ENCODE measurements around the gene ADCY1. TPM values are rescaled to one million over a fixed set of nuclear protein-coding genes. Genes with fewer than 3 reads are reported as not detected.

ADCY1 gene
- total and polyA plus RNA-seq, 2 donors (not counting 1 experiment from before 2014, with no cell fraction given) = 0.23 to 2.5 TPM

DNA sequence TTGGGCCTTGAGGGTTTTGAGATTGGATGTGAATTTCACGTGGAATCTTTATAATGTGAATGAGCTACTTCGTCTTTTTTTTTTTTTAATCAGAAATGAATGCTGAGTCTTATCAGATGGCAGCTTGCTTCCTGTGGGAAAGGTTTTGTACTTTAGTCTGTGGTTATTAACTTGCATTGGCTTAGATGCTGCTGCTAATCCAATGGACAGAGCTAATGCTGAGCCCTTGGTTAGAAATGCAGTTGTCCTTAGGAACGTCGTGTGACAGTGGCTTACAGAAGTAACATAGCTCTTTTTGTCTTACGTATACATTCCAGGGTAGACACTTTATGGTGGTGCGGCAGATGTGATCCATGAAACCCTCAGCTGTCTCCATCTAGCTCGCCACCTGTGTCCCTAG lies 32.8 kb downstream of the ADCY1 start:
- H2AFZ ChIP-seq (ENCODE audit: low read length) = no peak overlapping the region
- no peak for DNase-seq (ENCODE audit: low read depth in 2 of 2)
- no peak for TF ChIP-seq EZH2 (IDR thresholded peaks at IDR 0.05; ENCODE audit: low read length, missing control alignments)
- TF ChIP-seq, protein P1, sequence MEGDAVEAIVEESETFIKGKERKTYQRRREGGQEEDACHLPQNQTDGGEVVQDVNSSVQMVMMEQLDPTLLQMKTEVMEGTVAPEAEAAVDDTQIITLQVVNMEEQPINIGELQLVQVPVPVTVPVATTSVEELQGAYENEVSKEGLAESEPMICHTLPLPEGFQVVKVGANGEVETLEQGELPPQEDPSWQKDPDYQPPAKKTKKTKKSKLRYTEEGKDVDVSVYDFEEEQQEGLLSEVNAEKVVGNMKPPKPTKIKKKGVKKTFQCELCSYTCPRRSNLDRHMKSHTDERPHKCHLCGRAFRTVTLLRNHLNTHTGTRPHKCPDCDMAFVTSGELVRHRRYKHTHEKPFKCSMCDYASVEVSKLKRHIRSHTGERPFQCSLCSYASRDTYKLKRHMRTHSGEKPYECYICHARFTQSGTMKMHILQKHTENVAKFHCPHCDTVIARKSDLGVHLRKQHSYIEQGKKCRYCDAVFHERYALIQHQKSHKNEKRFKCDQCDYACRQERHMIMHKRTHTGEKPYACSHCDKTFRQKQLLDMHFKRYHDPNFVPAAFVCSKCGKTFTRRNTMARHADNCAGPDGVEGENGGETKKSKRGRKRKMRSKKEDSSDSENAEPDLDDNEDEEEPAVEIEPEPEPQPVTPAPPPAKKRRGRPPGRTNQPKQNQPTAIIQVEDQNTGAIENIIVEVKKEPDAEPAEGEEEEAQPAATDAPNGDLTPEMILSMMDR (conservative IDR thresholded peaks at IDR 0.05 in 1 of 2, IDR thresholded peaks at IDR 0.05 in 1 of 2; ENCODE audit: low read depth in 1 of 2, low read length in 2 of 2) = no peak
- H3K4me1 ChIP-seq (ENCODE audit: control insufficient read depth, extremely low read depth, insufficient read depth, low read length) = no peaks in the 10 kb centered on the region
- H3K9me3 ChIP-seq (ENCODE audit: control insufficient read depth, insufficient read depth, low read depth, low read length) = no peaks in the 10 kb centered on the region
- no peaks in the 10 kb centered on the region for H3K36me3 ChIP-seq (ENCODE audit: control insufficient read depth, insufficient read depth, low read length)
- H3K79me2 ChIP-seq (ENCODE audit: control insufficient read depth, insufficient read depth, low read length) = no peaks in the 10 kb centered on the region
- H3K4me2 ChIP-seq (ENCODE audit: extremely low read depth, insufficient read depth, low read length) = no peak overlapping the region
- H3K4me3 ChIP-seq (replicated peaks in 1 of 4; ENCODE audit: control extremely low read depth in 1 of 4, insufficient read depth in 1 of 4, low read depth in 3 of 4, low read length in 4 of 4) = no peak overlapping the region
- no peaks in the 10 kb centered on the region for H3K27me3 ChIP-seq (ENCODE audit: control insufficient read depth, insufficient read depth, low read length)
- H4K20me1 ChIP-seq (ENCODE audit: control insufficient read depth, extremely low read depth, insufficient read depth, low read length) = no peaks in the 10 kb centered on the region
- H3K9ac ChIP-seq (ENCODE audit: insufficient read depth, low read length) = no peak overlapping the region
- no peak overlapping the region for H3K27ac ChIP-seq (ENCODE audit: insufficient read depth, low read length)

DNA sequence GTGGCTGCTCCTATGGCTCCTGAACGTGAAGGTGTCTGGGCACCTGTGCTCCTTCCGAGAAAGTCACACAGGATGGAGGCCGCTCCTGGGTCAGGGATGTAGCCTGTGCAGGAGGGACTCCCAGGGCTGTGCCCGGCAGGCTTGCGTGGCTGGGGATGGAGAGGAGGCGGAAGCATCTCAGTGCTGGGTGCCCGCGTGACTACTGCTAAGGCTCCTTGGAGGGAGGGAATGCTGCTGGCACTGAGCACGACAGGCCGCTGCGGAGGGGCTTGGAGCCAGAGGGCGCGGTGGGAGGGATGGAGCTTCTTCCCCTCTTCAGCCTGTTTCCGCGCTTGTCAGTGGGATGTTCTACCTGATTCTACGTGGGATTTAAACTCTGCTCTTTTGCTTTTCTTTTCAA lies 35.0 kb downstream of the ADCY1 start:
- no peak for DNase-seq (ENCODE audit: low read depth in 2 of 2)
- Histone ChIP-seq H3K27me3 (ENCODE audit: control insufficient read depth, insufficient read depth, low read length) (no peaks in the 10 kb centered on the region), H3K9me3 (ENCODE audit: control insufficient read depth, insufficient read depth, low read depth, low read length) (no peaks in the 10 kb centered on the region), H3K9ac (ENCODE audit: insufficient read depth, low read length) (no peak overlapping the region), H3K79me2 (ENCODE audit: control insufficient read depth, insufficient read depth, low read length) (no peaks in the 10 kb centered on the region), H2AFZ (ENCODE audit: low read length) (no peak overlapping the region), H3K36me3 (ENCODE audit: control insufficient read depth, insufficient read depth, low read length) (no peaks in the 10 kb centered on the region), H4K20me1 (ENCODE audit: control insufficient read depth, extremely low read depth, insufficient read depth, low read length) (no peaks in the 10 kb centered on the region), H3K4me1 (ENCODE audit: control insufficient read depth, extremely low read depth, insufficient read depth, low read length) (no peaks in the 10 kb centered on the region), H3K4me3 (replicated peaks in 1 of 4; ENCODE audit: control extremely low read depth in 1 of 4, insufficient read depth in 1 of 4, low read depth in 3 of 4, low read length in 4 of 4) (no peak overlapping the region), H3K4me2 (ENCODE audit: extremely low read depth, insufficient read depth, low read length) (no peak overlapping the region), H3K27ac (ENCODE audit: insufficient read depth, low read length) (no peak overlapping the region)
- TF ChIP-seq EZH2 (IDR thresholded peaks at IDR 0.05; ENCODE audit: low read length, missing control alignments) = no peak
- TF ChIP-seq, protein P1 (conservative IDR thresholded peaks at IDR 0.05 in 1 of 2, IDR thresholded peaks at IDR 0.05 in 1 of 2; ENCODE audit: low read depth in 1 of 2, low read length in 2 of 2) = no peak

DNA sequence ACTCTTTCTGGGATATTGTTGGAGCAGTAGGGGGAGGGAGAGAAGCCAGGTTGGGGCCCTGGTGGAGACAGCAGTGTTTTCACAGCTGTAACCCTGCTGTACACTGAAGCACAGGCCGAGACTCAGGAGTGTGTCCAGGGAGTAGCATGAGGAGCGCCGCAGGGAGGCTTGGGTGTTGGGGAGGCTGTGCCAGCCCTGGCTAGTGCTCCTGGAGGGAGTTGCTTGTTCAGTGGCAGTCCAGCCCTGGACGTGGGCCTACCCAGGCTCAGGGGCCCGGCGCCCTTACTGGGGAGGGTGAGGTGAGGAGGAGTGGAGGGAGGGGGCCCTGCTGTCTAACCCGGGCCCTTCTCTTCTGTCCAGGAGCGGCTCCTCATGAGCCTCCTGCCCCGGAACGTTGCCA lies 35.9 kb downstream of the ADCY1 start:
- Histone ChIP-seq H3K79me2 (ENCODE audit: control insufficient read depth, insufficient read depth, low read length) (no peaks in the 10 kb centered on the region), H3K9ac (ENCODE audit: insufficient read depth, low read length) (no peak overlapping the region), H3K4me2 (ENCODE audit: extremely low read depth, insufficient read depth, low read length) (no peak overlapping the region), H3K4me1 (ENCODE audit: control insufficient read depth, extremely low read depth, insufficient read depth, low read length) (no peaks in the 10 kb centered on the region), H4K20me1 (ENCODE audit: control insufficient read depth, extremely low read depth, insufficient read depth, low read length) (no peaks in the 10 kb centered on the region), H2AFZ (ENCODE audit: low read length) (no peak overlapping the region), H3K27ac (ENCODE audit: insufficient read depth, low read length) (no peak overlapping the region), H3K9me3 (ENCODE audit: control insufficient read depth, insufficient read depth, low read depth, low read length) (no peaks in the 10 kb centered on the region), H3K36me3 (ENCODE audit: control insufficient read depth, insufficient read depth, low read length) (no peaks in the 10 kb centered on the region), H3K27me3 (ENCODE audit: control insufficient read depth, insufficient read depth, low read length) (no peaks in the 10 kb centered on the region), H3K4me3 (replicated peaks in 1 of 4; ENCODE audit: control extremely low read depth in 1 of 4, insufficient read depth in 1 of 4, low read depth in 3 of 4, low read length in 4 of 4) (no peak overlapping the region)
- TF ChIP-seq, protein P1 (conservative IDR thresholded peaks at IDR 0.05 in 1 of 2, IDR thresholded peaks at IDR 0.05 in 1 of 2; ENCODE audit: low read depth in 1 of 2, low read length in 2 of 2) = no peak
- no peak for TF ChIP-seq EZH2 (IDR thresholded peaks at IDR 0.05; ENCODE audit: low read length, missing control alignments)
- DNase-seq (ENCODE audit: low read depth in 2 of 2) = no peak
